Measurements from ENCODE around the gene GARIN5A. TPM values are rescaled to one million over a fixed set of nuclear protein-coding genes. Genes with fewer than 3 reads are reported as not detected.
A peak's percentile ranks its signal among the peaks of the same experiment; 100 is the strongest.

Gene GARIN5A
- total RNA-seq, 8 experiments from 2014 or later: 0.46 to 6.9 (median 1.9) TPM

DNA sequence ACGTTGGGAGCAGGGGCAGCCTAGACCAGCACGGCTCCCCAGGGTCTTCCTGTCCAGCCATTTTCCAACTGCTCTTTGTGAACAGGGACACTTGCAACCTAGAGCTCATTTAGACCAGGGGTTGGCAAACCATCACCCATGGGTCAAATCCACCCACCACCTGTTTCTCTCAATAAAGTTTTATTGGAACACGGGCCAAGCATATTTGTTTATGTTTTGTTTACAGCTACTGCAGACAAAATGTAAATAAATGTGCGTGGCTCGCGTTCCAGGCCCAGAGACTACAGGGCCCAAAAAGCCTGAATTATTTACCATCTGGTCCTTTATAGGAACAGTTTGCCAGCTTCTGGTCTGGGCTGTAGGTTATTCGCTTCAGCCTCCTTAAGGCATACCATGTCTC, 13.7 kb downstream of the GARIN5A start:
- no peak for ATAC-seq (replicated peaks in 6 of 8)
- Histone ChIP-seq H3K4me3 (no peak overlapping the region), H3K4me1 (replicated peaks in 1 of 2) (peaks cover 16 to 22% of the 10 kb centered on the region in 2 donors), H3K27ac (no peak overlapping the region)
- in situ Hi-C loops (cut with MboI; ENCODE audit: low pct_unique_long_range_greater_than_20kb in 2 of 9, low sequenced_read_pairs in 9 of 9, unreplicated experiment in 9 of 9): loop anchor here in 3 of 9 experiments (10.0 to 25.0 kb wide), 2 partner anchors 98 to 101 kb away; partner anchors contain the start of gene NAPSA (in 3 of the 3)
- 27 to 100% (median 60%) methylated on average over 1 to 7 of the region's 7 CpGs; no CpG with 5 or more reads in 1 of the 10 experiments for WGBS, 10 experiments

DNA sequence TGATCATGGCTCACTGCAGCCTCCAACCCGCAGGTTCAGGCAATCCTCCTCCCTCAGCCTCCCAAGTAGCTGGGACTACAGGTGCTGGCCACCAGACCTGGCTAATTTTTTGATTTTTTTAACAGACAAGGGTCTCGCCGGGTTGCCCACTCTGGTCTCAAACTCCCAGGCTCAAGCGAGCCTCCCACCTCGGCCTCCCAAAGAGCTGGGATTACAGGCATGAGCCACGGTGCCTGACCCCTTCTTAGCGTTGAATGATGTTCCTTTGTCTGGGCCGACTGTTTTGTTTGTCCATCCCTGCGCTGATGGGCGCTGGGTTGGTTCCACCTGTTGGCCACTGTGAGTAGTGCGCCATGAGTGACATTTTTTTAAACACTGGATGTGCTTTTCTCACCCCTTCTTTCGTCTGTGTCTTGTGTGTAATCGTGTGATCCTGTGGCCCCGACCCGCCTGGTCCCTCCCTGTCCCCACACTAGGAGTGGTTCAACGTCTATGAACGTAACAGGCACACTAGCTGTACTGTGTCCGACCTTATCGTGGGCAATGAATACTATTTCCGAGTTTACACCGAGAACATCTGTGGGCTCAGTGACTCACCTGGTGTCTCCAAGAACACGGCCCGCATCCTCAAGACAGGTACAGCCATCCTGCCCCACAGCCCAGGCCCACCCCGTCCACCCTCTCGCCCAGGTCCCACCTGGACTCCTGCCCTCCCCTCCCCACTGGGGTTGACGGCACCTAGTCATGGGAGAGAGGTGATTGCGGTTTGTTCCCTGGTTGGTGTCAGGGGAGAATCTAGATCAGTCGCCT, 15.4 kb downstream of the GARIN5A start:
- in situ Hi-C loops (cut with MboI; ENCODE audit: low pct_unique_long_range_greater_than_20kb in 2 of 9, low sequenced_read_pairs in 9 of 9, unreplicated experiment in 9 of 9): loop anchor here in 3 of 9 experiments (10.0 to 25.0 kb wide), 2 partner anchors 96 to 99 kb away; partner anchors contain the start of gene NAPSA (in 3 of the 3)
- ATAC-seq (replicated peaks in 6 of 8): peak; percentile 17 to 83 (median 34)

GRCh38 chr19:50460161-50460765, 16.4 kb downstream of the GARIN5A start:
- Histone ChIP-seq H3K27ac (no peak overlapping the region), H3K4me3 (no peak overlapping the region), H3K4me1 (replicated peaks in 1 of 2) (peaks cover 0 to under 1% of the 10 kb centered on the region in 2 donors)
- peak in 7 of 8 experiments; percentile 41 to 84 (median 67) for ATAC-seq (replicated peaks in 6 of 8)
- in situ Hi-C loops (cut with MboI; ENCODE audit: low pct_unique_long_range_greater_than_20kb in 2 of 9, low sequenced_read_pairs in 9 of 9, unreplicated experiment in 9 of 9): loop anchor here in 3 of 9 experiments (10.0 to 25.0 kb wide), 2 partner anchors 95 to 98 kb away; partner anchors contain the start of gene NAPSA (in 3 of the 3)
- WGBS, 10 experiments: 10 to 70% (median 59%) methylated on average over 1 to 11 of the region's 13 CpGs; no CpG with 5 or more reads in 2 of the 10 experiments

More for the DNA sequence above, 15.4 kb downstream of the GARIN5A start:
- H3K4me1 ChIP-seq (replicated peaks in 1 of 2): peaks cover 8 to 10% of the 10 kb centered on the region in 2 donors
- H3K27ac ChIP-seq: no peak overlapping the region
- no peak overlapping the region for H3K4me3 ChIP-seq
- 0 to 36% (median 20%) methylated on average over 1 to 16 of the region's 28 CpGs; no CpG with 5 or more reads in 2 of the 10 experiments for WGBS, 10 experiments

GRCh38 chr19:50459638-50460037, 17.0 kb downstream of the GARIN5A start:
- no CpG with 5 or more reads among the region's 1 CpG for WGBS, 10 experiments
- Histone ChIP-seq H3K27ac (no peak overlapping the region), H3K4me3 (no peak overlapping the region), H3K4me1 (replicated peaks in 1 of 2) (no peaks in the 10 kb centered on the region)
- no peak for ATAC-seq (replicated peaks in 6 of 8)
- in situ Hi-C loops (cut with MboI; ENCODE audit: low pct_unique_long_range_greater_than_20kb in 2 of 9, low sequenced_read_pairs in 9 of 9, unreplicated experiment in 9 of 9): loop anchor here in 3 of 9 experiments (10.0 to 25.0 kb wide), 2 partner anchors 95 to 97 kb away; partner anchors contain the start of gene NAPSA (in 3 of the 3)

- in situ Hi-C loops (cut with MboI; ENCODE audit: low pct_unique_long_range_greater_than_20kb in 2 of 9, low sequenced_read_pairs in 9 of 9, unreplicated experiment in 9 of 9): loop anchor here in 2 of 9 experiments (25.0 kb wide), 1 partner anchor 97 kb away; the partner anchor contains the start of gene NAPSA (in 2 of the 2)
- Histone ChIP-seq H3K4me1 (replicated peaks in 1 of 2) (no peaks in the 10 kb centered on the region), H3K4me3 (no peak overlapping the region), H3K27ac (no peak overlapping the region)
- 77% methylated on average over 7 of the region's 32 CpGs; no CpG with 5 or more reads in 9 of the 10 experiments for WGBS, 10 experiments
- no peak for ATAC-seq (replicated peaks in 6 of 8)
Measured at GRCh38 chr19:50459067-50459456, 17.6 kb downstream of the GARIN5A start.

GRCh38 chr19:50458396-50459066, 18.1 kb downstream of the GARIN5A start:
- no peak for ATAC-seq (replicated peaks in 6 of 8)
- Histone ChIP-seq H3K4me1 (replicated peaks in 1 of 2) (no peaks in the 10 kb centered on the region), H3K27ac (no peak overlapping the region), H3K4me3 (no peak overlapping the region)
- 3 to 79% (median 49%) methylated on average over 1 to 18 of the region's 50 CpGs; no CpG with 5 or more reads in 3 of the 10 experiments for WGBS, 10 experiments
- in situ Hi-C loops (cut with MboI; ENCODE audit: low pct_unique_long_range_greater_than_20kb in 2 of 9, low sequenced_read_pairs in 9 of 9, unreplicated experiment in 9 of 9): loop anchor here in 2 of 9 experiments (25.0 kb wide), 1 partner anchor 96 kb away; the partner anchor contains the start of gene NAPSA (in 2 of the 2)

DNA sequence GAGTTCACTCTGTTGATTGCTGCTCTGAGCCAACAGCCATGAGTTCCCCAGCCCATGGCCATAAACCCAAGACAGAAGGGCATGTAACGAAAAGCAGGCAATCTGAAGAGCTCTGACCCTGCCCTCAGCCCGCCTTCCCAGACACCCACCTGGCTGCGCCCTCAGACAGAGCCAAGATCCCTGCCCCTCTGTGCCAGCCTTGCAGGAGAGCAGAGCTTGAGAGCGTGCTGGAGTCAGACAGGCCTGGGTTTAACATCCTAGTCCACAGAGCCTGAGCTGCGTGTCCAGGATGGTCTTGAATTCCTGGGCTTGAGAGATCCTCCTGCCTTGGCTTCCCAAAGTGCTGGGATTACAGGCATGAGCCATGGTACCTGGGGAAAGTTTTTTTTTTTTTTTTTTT, 19.3 kb downstream of the GARIN5A start:
- no peak overlapping the region for H3K4me3 ChIP-seq
- in situ Hi-C loops (cut with MboI; ENCODE audit: low pct_unique_long_range_greater_than_20kb in 2 of 9, low sequenced_read_pairs in 9 of 9, unreplicated experiment in 9 of 9): loop anchor here in 2 of 9 experiments (25.0 kb wide), 1 partner anchor 95 kb away; the partner anchor contains the start of gene NAPSA (in 2 of the 2)
- 20 to 80% (median 57%) methylated on average over 1 to 3 of the region's 5 CpGs; no CpG with 5 or more reads in 4 of the 10 experiments for WGBS, 10 experiments
- ATAC-seq (replicated peaks in 6 of 8): no peak
- no peak overlapping the region for H3K27ac ChIP-seq
- H3K4me1 ChIP-seq (replicated peaks in 1 of 2): no peaks in the 10 kb centered on the region

GRCh38 chr19:50455992-50456391, 20.7 kb downstream of the GARIN5A start:
- Histone ChIP-seq H3K27ac (no peak overlapping the region), H3K4me1 (replicated peaks in 1 of 2) (no peaks in the 10 kb centered on the region), H3K4me3 (no peak overlapping the region)
- 0 to 76% (median 25%) methylated on average over 1 to 2 of the region's 2 CpGs; no CpG with 5 or more reads in 3 of the 10 experiments for WGBS, 10 experiments
- ATAC-seq (replicated peaks in 6 of 8): no peak
- in situ Hi-C loops (cut with MboI; ENCODE audit: low pct_unique_long_range_greater_than_20kb in 2 of 9, low sequenced_read_pairs in 9 of 9, unreplicated experiment in 9 of 9): loop anchor here in 2 of 9 experiments (25.0 kb wide), 1 partner anchor 94 kb away; the partner anchor contains the start of gene NAPSA (in 2 of the 2)

DNA sequence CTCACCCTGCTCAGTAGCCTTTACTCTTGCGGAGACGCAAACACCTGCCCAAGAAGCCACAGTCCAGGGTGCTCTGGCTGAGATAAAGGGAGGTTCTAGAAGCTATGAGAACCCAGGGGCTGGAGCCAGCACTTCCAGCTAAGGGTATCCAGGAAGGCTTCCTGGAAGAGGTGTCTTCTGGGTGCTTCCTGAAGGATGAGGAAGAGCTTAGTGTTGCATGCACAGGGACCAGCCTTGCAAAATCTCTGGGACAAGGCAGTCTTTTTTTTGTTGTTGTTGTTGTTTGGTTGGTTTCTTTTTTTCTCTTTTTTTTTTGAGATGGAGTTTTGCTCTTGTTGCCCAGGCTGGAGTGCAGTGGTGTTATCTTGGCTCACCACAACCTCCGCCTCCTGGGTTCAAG, 23.4 kb downstream of the GARIN5A start:
- Histone ChIP-seq H3K4me1 (replicated peaks in 1 of 2) (no peaks in the 10 kb centered on the region), H3K27ac (no peak overlapping the region), H3K4me3 (no peak overlapping the region)
- 92 to 100% (median 100%) methylated on average over 2 of the region's 3 CpGs; no CpG with 5 or more reads in 7 of the 10 experiments for WGBS, 10 experiments
- in situ Hi-C loops (cut with MboI; ENCODE audit: low pct_unique_long_range_greater_than_20kb in 2 of 9, low sequenced_read_pairs in 9 of 9, unreplicated experiment in 9 of 9): loop anchor here in 2 of 9 experiments (25.0 kb wide), 1 partner anchor 91 kb away; the partner anchor contains the start of gene NAPSA (in 2 of the 2)
- ATAC-seq (replicated peaks in 6 of 8): no peak

DNA sequence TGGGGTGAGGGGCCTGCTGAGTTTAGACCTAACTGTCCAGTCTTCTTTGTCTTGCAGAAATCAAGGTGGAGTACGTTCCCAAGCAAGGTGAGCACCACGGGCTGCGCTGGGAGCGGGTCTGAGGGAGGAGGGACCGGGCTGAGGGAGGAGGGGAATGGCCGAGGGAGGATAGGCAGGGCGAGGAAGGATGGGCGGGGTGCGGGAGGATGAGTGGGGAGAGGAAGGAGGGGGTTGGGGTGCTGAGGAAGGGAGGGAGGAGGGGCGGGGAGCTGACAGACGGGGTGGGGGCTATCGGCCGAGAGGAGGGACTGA, 25.5 kb downstream of the GARIN5A start:
- H3K27ac ChIP-seq: no peak overlapping the region
- in situ Hi-C loops (cut with MboI; ENCODE audit: low pct_unique_long_range_greater_than_20kb in 2 of 9, low sequenced_read_pairs in 9 of 9, unreplicated experiment in 9 of 9): loop anchor here in 2 of 9 experiments (25.0 kb wide), 1 partner anchor 89 kb away; the partner anchor contains the start of gene NAPSA (in 2 of the 2)
- no peak for ATAC-seq (replicated peaks in 6 of 8)
- H3K4me1 ChIP-seq (replicated peaks in 1 of 2): no peaks in the 10 kb centered on the region
- H3K4me3 ChIP-seq: no peak overlapping the region
- WGBS, 10 experiments: no CpG with 5 or more reads among the region's 13 CpGs

DNA sequence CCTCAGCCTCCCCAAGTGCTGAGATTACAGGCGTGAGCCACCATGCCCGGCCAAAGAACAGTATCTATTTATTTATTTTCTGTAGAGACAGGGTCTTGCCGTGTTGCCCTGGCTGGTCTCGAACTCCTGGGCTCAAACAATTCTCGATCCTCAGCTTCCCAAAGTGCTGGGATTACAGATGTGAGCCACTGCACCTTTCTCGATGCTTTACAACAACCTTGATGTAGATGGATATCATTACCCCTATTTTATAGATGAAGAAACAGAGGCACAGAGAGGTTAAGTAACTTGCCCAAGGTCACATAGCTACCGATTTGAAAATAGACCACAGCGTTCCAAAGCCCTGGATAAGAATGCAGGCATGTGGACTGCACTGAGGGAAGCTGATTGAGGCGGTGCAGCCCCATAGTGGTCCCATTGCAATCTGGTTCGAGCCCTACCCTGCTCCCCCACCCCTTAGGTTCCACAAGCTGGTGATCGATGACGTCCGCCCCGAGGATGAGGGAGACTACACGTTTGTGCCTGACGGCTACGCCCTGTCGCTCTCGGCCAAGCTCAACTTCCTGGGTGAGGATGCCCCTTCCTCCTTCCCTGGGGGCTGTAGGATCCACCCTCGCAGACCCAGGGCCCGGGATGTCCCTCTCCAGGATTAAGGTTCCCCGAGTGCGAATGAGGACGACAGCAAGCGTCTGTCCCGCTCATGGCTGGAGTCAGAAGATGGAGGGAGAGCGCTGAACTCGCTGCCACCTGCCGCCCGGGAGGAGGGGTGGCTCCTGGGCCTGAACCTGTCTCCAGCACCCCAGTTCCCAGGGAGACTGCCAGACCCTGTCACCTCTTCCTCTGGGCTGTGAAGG, 26.1 kb downstream of the GARIN5A start:
- no peak overlapping the region for H3K27ac ChIP-seq
- no peak overlapping the region for H3K4me3 ChIP-seq
- ATAC-seq (replicated peaks in 6 of 8): no peak
- in situ Hi-C loops (cut with MboI; ENCODE audit: low pct_unique_long_range_greater_than_20kb in 2 of 9, low sequenced_read_pairs in 9 of 9, unreplicated experiment in 9 of 9): loop anchor here in 2 of 9 experiments (25.0 kb wide), 1 partner anchor 88 kb away; the partner anchor contains the start of gene NAPSA (in 2 of the 2)
- no peaks in the 10 kb centered on the region for H3K4me1 ChIP-seq (replicated peaks in 1 of 2)
- WGBS, 10 experiments: 47 to 100% (median 65%) methylated on average over 1 to 10 of the region's 30 CpGs; no CpG with 5 or more reads in 2 of the 10 experiments
